Mucosa of descending colon (tissue), 3 donors: ENCODE results near the gene SLC17A4. TPM values are rescaled to one million over a fixed set of nuclear protein-coding genes. Genes with fewer than 3 reads are reported as not detected.

Experiments
- ATAC-seq: fragments of 200-7000 bp; cut with Tn5 transposase; one replicate; pipeline ENCODE4 v1.9.1; 2020; ENCODE audit warnings: mild to moderate bottlenecking, moderate library complexity
- DNase-seq, 3 donors: peaks; one replicate each; pipeline ENCODE4 v3.0.0-alpha.2; 2020
- H3K36me3 ChIP-seq: fragments of 200-600 bp; one replicate; pipeline ENCODE4 v1.8.0; 2021; ENCODE audit warnings: low read depth, mild to moderate bottlenecking
- H3K4me1 ChIP-seq: fragments of 200-600 bp; one replicate; pipeline ENCODE4 v1.8.0; 2021; ENCODE audit warnings: low read depth, mild to moderate bottlenecking
- H3K4me3 ChIP-seq: fragments of 200-600 bp; one replicate; pipeline ENCODE4 v1.8.0; 2021; ENCODE audit warnings: mild to moderate bottlenecking
- H3K9me3 ChIP-seq: fragments of 200-600 bp; one replicate; pipeline ENCODE4 v1.8.0; 2021; ENCODE audit warnings: mild to moderate bottlenecking
- intact Hi-C, 2 donors: fragments of 100-400 bp; cut with DNase I in 1 of 2; cut with micrococcal nuclease in 1 of 2; formaldehyde crosslinking; loops; one replicate each; pipeline versions ENCODE4 v1.11.0 to v1.11.1; 2022; cut with DNase I, micrococcal nuclease
- total RNA-seq, 3 donors: library from RNA; stranded (reverse); fragmentation: NEBNext Ultra II Directional in 2 of 3; extraction: Animal tissue kit (Norgen Biotek cat#: 25700) in 2 of 3; gene quantifications; one replicate each; pipeline versions ENCODE4 v1.2.1 to v1.2.4, GENCODE V29; 2021 to 2023
- TF ChIP-seq, protein P1 (sequence below): fragments of 200-600 bp; IDR thresholded peaks from one replicate; pipeline ENCODE4 v1.8.0; 2022; ENCODE audit warnings: antibody characterized with exemption, mild to moderate bottlenecking
- donor health status: DM: no; HTN: no; CAD: no; lungs with moderate emphysema.
- donor health status: DM: no; HTN: no; CAD: no.
- donor health status: DM: no; HTN: yes; CAD: no.

Gene SLC17A4
- total RNA-seq, 3 donors from 2014 or later = 30.2 to 107 (median 40.1) TPM

GRCh38 chr6:25753079-25753478, 1.5 kb upstream of the SLC17A4 start:
- no peak for DNase-seq
- intact Hi-C loops = no loop called here

GRCh38 chr6:25755483-25755882, 941 bp downstream of the SLC17A4 start:
- TF ChIP-seq, protein P1, sequence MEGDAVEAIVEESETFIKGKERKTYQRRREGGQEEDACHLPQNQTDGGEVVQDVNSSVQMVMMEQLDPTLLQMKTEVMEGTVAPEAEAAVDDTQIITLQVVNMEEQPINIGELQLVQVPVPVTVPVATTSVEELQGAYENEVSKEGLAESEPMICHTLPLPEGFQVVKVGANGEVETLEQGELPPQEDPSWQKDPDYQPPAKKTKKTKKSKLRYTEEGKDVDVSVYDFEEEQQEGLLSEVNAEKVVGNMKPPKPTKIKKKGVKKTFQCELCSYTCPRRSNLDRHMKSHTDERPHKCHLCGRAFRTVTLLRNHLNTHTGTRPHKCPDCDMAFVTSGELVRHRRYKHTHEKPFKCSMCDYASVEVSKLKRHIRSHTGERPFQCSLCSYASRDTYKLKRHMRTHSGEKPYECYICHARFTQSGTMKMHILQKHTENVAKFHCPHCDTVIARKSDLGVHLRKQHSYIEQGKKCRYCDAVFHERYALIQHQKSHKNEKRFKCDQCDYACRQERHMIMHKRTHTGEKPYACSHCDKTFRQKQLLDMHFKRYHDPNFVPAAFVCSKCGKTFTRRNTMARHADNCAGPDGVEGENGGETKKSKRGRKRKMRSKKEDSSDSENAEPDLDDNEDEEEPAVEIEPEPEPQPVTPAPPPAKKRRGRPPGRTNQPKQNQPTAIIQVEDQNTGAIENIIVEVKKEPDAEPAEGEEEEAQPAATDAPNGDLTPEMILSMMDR = no peak
- H3K4me3 ChIP-seq = no peak overlapping the region
- H3K9me3 ChIP-seq = no peaks in the 10 kb centered on the region
- intact Hi-C loops = no loop called here
- peaks cover 22% of the 10 kb centered on the region for H3K4me1 ChIP-seq
- no peaks in the 10 kb centered on the region for H3K36me3 ChIP-seq
- peak; percentile 41 for ATAC-seq
- DNase-seq = no peak

More at GRCh38 chr6:25753079-25753478, 1.5 kb upstream of the SLC17A4 start:
- H3K4me1 ChIP-seq = peaks cover 31% of the 10 kb centered on the region
- no peak overlapping the region for H3K4me3 ChIP-seq
- TF ChIP-seq, protein P1 = no peak
- ATAC-seq = peak; percentile 30
- H3K9me3 ChIP-seq = no peaks in the 10 kb centered on the region
- no peaks in the 10 kb centered on the region for H3K36me3 ChIP-seq

DNA sequence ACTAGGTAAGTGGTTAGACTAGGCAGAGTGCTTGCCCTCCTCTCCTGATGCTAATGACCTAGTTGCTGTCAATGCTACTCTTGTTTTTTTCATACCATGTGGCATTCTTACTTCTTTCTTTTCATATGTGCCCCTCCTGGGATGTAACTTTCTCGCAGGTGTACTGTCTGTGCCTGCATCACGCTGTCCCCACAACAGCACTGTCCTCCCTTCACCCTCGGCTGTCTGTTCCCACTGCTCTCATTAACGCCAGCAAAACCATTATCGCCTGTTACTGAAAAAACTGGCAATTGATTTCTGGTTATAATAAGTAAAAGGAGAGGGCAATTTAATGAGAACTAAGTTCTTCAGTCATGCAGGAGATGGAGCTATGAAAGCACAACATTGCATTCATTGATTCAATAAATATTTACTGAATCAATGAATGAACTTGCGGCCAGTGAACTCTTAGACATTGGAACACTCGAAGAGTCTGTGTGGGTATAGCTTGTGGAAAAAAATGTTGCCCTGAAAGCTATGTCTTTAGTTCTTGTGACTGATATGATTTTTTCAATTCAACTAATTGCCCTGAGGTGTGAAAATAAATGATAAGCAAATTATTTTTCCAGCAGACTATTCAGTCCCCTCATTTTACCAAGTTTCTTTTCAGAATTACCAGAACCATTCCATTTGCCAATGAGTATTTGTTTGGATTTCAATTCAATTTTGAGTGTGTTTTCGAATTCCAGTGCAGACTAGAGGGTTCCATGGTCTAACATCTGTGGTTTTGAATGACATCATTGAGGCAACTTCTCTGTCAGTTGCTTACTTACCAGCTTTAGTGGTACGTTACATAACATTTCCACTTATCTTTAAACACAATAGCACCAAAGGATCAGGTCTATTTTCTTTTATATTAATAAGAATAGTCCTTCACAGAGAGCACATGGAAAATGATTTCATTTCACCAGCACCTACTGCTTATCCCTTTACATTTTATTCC, 2.1 kb downstream of the SLC17A4 start:
- DNase-seq (no peak), ATAC-seq (no peak)
- H3K9me3 ChIP-seq = no peaks in the 10 kb centered on the region
- TF ChIP-seq, protein P1 = no peak
- no peak overlapping the region for H3K4me3 ChIP-seq
- peaks cover 22% of the 10 kb centered on the region for H3K4me1 ChIP-seq
- no peaks in the 10 kb centered on the region for H3K36me3 ChIP-seq
- intact Hi-C loops = no loop called here

GRCh38 chr6:25757936-25758642, 3.5 kb downstream of the SLC17A4 start:
- ATAC-seq (peak; percentile 42), DNase-seq (no peak)
- intact Hi-C loops = no loop called here
- Histone ChIP-seq H3K9me3 (no peaks in the 10 kb centered on the region), H3K36me3 (no peaks in the 10 kb centered on the region), H3K4me3 (no peak overlapping the region), H3K4me1 (peaks cover 12% of the 10 kb centered on the region)
- TF ChIP-seq, protein P1 = no peak

GRCh38 chr6:25764611-25765010, 10.1 kb downstream of the SLC17A4 start:
- DNase-seq (no peak), ATAC-seq (no peak)
- Histone ChIP-seq H3K4me1 (no peaks in the 10 kb centered on the region), H3K9me3 (no peaks in the 10 kb centered on the region), H3K4me3 (no peak overlapping the region), H3K36me3 (no peaks in the 10 kb centered on the region)
- intact Hi-C loops = no loop called here
- TF ChIP-seq, protein P1 = no peak
